MM.1S (cell line): Measurements from ENCODE around the gene PHOX2A.

Experiments
- CTCF ChIP-seq: fragments of 300-600 bp; sonication (generic); IDR thresholded peaks from 2 replicates; pipeline ENCODE4 v1.5.1; 2016; ENCODE audit warnings: antibody characterized with exemption, low read length, mixed read lengths
- EZH2 ChIP-seq: fragments of 300-600 bp; sonication (generic); optimal IDR thresholded peaks from 2 replicates; pipeline ENCODE3; 2017; ENCODE audit warnings: low read depth, mild to moderate bottlenecking, antibody characterized with exemption, low read length, mixed read lengths
- EZH2phosphoT487 ChIP-seq: fragments of 300-600 bp; sonication (generic); IDR thresholded peaks from 2 replicates; pipeline ENCODE4 v1.6.1; 2018; ENCODE audit warnings: antibody characterized with exemption, low read length

- TF ChIP-seq EZH2phosphoT487 (no peak), CTCF (no peak), EZH2 (no peak)
Observed at GRCh38 chr11:72292106-72292785, 48.3 kb upstream of the PHOX2A start.
